Measurements from ENCODE around the gene TEX44. TPM values are rescaled to one million over a fixed set of nuclear protein-coding genes. Genes with fewer than 3 reads are reported as not detected.

TEX44 gene
- total RNA-seq, 1 donor from 2014 or later = not detected

GRCh38 chr2:231604685-231605606 lies 12.3 kb downstream of the TEX44 start:
- DNase-seq (ENCODE audit: low spot score) = peak; percentile 98

GRCh38 chr2:231605607-231606091 lies 13.0 kb downstream of the TEX44 start:
- no peak for DNase-seq (ENCODE audit: low spot score)

- no peak for DNase-seq (ENCODE audit: low spot score)
These were observed 14.3 kb downstream of the TEX44 start for GRCh38 chr2:231606941-231607340.

GRCh38 chr2:231611273-231612108 lies 18.8 kb downstream of the TEX44 start:
- no peak for DNase-seq (ENCODE audit: low spot score)

- DNase-seq (ENCODE audit: low spot score) = no peak
These were observed 19.4 kb downstream of the TEX44 start for GRCh38 chr2:231612109-231612455.

GRCh38 chr2:231612456-231613330 lies 20.0 kb downstream of the TEX44 start:
- DNase-seq (ENCODE audit: low spot score) = peak; percentile 95

GRCh38 chr2:231613331-231613662 lies 20.6 kb downstream of the TEX44 start:
- no peak for DNase-seq (ENCODE audit: low spot score)

- peak; percentile 87 for DNase-seq (ENCODE audit: low spot score)
These were observed 21.2 kb downstream of the TEX44 start for GRCh38 chr2:231613663-231614558.

GRCh38 chr2:231614559-231615057 lies 21.9 kb downstream of the TEX44 start:
- DNase-seq (ENCODE audit: low spot score) = peak; percentile 65

- DNase-seq (ENCODE audit: low spot score) = no peak
These were observed 22.5 kb downstream of the TEX44 start for GRCh38 chr2:231615058-231615671.

GRCh38 chr2:231616296-231616695 lies 23.6 kb downstream of the TEX44 start:
- no peak for DNase-seq (ENCODE audit: low spot score)

- no peak for DNase-seq (ENCODE audit: low spot score)
These were observed 24.6 kb downstream of the TEX44 start for GRCh38 chr2:231617059-231617926.

- DNase-seq (ENCODE audit: low spot score) = no peak
These were observed 28.6 kb downstream of the TEX44 start for GRCh38 chr2:231621051-231621879.

- DNase-seq (ENCODE audit: low spot score) = no peak
These were observed 30.3 kb downstream of the TEX44 start for GRCh38 chr2:231622963-231623362.

- DNase-seq (ENCODE audit: low spot score) = no peak
These were observed 33.8 kb downstream of the TEX44 start for GRCh38 chr2:231626449-231626848.

GRCh38 chr2:231627384-231628120 lies 34.9 kb downstream of the TEX44 start:
- no peak for DNase-seq (ENCODE audit: low spot score)

GRCh38 chr2:231632559-231633142 lies 40.0 kb downstream of the TEX44 start:
- no peak for DNase-seq (ENCODE audit: low spot score)

All from ureter (tissue), 1 donor.